LoVo (cell line): ENCODE results near the gene ADCY2.

Source experiments
- DNase-seq: peaks from one replicate; pipeline ENCODE4 v3.0.0-alpha.2; 2016; ENCODE audit warnings: low spot score

Gene ADCY2

GRCh38 chr5:7395947-7396712, at the start of gene ADCY2:
Gene ADCY2 (plus strand): TSS chr5:7396138. CDS start chr5:7396297, 159 bp downstream.
- no peak for DNase-seq

GRCh38 chr5:7347377-7347776, 48.6 kb upstream of the ADCY2 start:
- no peak for DNase-seq

- DNase-seq = no peak
Measured at GRCh38 chr5:7348168-7348854, 47.6 kb upstream of the ADCY2 start.

- no peak for DNase-seq
Measured at GRCh38 chr5:7361593-7361992, 34.3 kb upstream of the ADCY2 start.

GRCh38 chr5:7363067-7363677, 32.8 kb upstream of the ADCY2 start:
- DNase-seq = no peak

GRCh38 chr5:7364226-7364875, 31.6 kb upstream of the ADCY2 start:
- peak; percentile 7 for DNase-seq

- DNase-seq = no peak
Measured at GRCh38 chr5:7367780-7368179, 28.2 kb upstream of the ADCY2 start.

GRCh38 chr5:7372399-7372798, 23.5 kb upstream of the ADCY2 start:
- no peak for DNase-seq

GRCh38 chr5:7374186-7374585, 21.8 kb upstream of the ADCY2 start:
- no peak for DNase-seq

- no peak for DNase-seq
Measured at GRCh38 chr5:7375457-7375856, 20.5 kb upstream of the ADCY2 start.

GRCh38 chr5:7376871-7377270, 19.1 kb upstream of the ADCY2 start:
- DNase-seq = no peak

GRCh38 chr5:7377761-7378160, 18.2 kb upstream of the ADCY2 start:
- DNase-seq = no peak

GRCh38 chr5:7382588-7382987, 13.3 kb upstream of the ADCY2 start:
- DNase-seq = no peak

- DNase-seq = no peak
Measured at GRCh38 chr5:7385681-7386080, 10.3 kb upstream of the ADCY2 start.

GRCh38 chr5:7388553-7388952, 7.4 kb upstream of the ADCY2 start:
- DNase-seq = no peak

GRCh38 chr5:7391215-7391614, 4.7 kb upstream of the ADCY2 start:
- no peak for DNase-seq

GRCh38 chr5:7391814-7392692, 3.9 kb upstream of the ADCY2 start:
- DNase-seq = peak; percentile 37

GRCh38 chr5:7392693-7393024, 3.3 kb upstream of the ADCY2 start:
- no peak for DNase-seq

- no peak for DNase-seq
Measured at GRCh38 chr5:7393921-7394799, 1.8 kb upstream of the ADCY2 start.

GRCh38 chr5:7394889-7395431, 978 bp upstream of the ADCY2 start:
- DNase-seq = no peak
